MM.1S (cell line): ENCODE data around the gene CIZ1.

ENCODE experiments used
- DNase-seq: peaks from one replicate; pipeline ENCODE4 v3.0.0-alpha.2; 2015
- H2AFZ ChIP-seq: fragments of 300-600 bp; sonication (generic); 2 replicates; pipeline ENCODE4 v1.6.0; 2016; ENCODE audit warnings: antibody characterized with exemption, low read length
- H3F3A ChIP-seq: fragments of 300-600 bp; sonication (generic); 2 replicates; pipeline ENCODE4 v1.6.1; 2016; ENCODE audit warnings: mild to moderate bottlenecking, antibody characterized with exemption, low read length, moderate library complexity, mixed read lengths; ENCODE audit not compliant: insufficient read depth
- H3K27ac ChIP-seq: fragments of 300-600 bp; sonication (generic); 2 replicates; pipeline ENCODE4 v1.5.1; 2016; ENCODE audit warnings: mild to moderate bottlenecking, low read length
- H3K27me3 ChIP-seq: fragments of 300-600 bp; sonication (generic); replicated peaks from 2 replicates; pipeline ENCODE4 v1.6.0; 2016; ENCODE audit warnings: low read length; ENCODE audit not compliant: insufficient read depth
- H3K36me3 ChIP-seq: fragments of 300-600 bp; sonication (generic); replicated peaks from 2 replicates; pipeline ENCODE4 v1.6.1; 2016; ENCODE audit warnings: mild to moderate bottlenecking, low read length, mixed read lengths; ENCODE audit not compliant: insufficient read depth
- H3K4me1 ChIP-seq: fragments of 300-600 bp; sonication (generic); 2 replicates; pipeline ENCODE4 v1.6.1; 2016; ENCODE audit warnings: low read length, mixed read lengths
- H3K4me2 ChIP-seq: fragments of 300-600 bp; sonication (generic); 2 replicates; pipeline ENCODE4 v1.6.0; 2016; ENCODE audit warnings: low read depth, low read length
- H3K4me3 ChIP-seq: fragments of 300-600 bp; sonication (generic); 2 replicates; pipeline ENCODE4 v1.5.1; 2016; ENCODE audit warnings: low read length, mixed read lengths
- H3K79me2 ChIP-seq: fragments of 300-600 bp; sonication (generic); 2 replicates; pipeline ENCODE4 v1.6.1; 2016; ENCODE audit warnings: mixed run types, low read length, mixed read lengths
- H3K9ac ChIP-seq: fragments of 300-600 bp; sonication (generic); 2 replicates; pipeline ENCODE4 v1.6.1; 2016; ENCODE audit warnings: low read length, mixed read lengths
- H3K9me2 ChIP-seq: fragments of 300-600 bp; sonication (generic); replicated peaks from 2 replicates; pipeline ENCODE4 v1.6.1; 2016; ENCODE audit warnings: mild to moderate bottlenecking, low read length, mixed read lengths; ENCODE audit not compliant: insufficient read depth
- H3K9me3 ChIP-seq: fragments of 300-600 bp; sonication (generic); replicated peaks from 2 replicates; pipeline ENCODE4 v1.6.1; 2016; ENCODE audit warnings: mild to moderate bottlenecking, low read length, mixed read lengths; ENCODE audit not compliant: insufficient read depth
- H4K20me1 ChIP-seq: fragments of 300-600 bp; sonication (generic); 2 replicates; pipeline ENCODE4 v1.6.1; 2016; ENCODE audit warnings: mild to moderate bottlenecking, low read length, moderate library complexity, mixed read lengths; ENCODE audit not compliant: insufficient read depth
- EZH2 ChIP-seq: fragments of 300-600 bp; sonication (generic); optimal IDR thresholded peaks from 2 replicates; pipeline ENCODE3; 2017; ENCODE audit warnings: low read depth, mild to moderate bottlenecking, antibody characterized with exemption, low read length, mixed read lengths
- EZH2phosphoT487 ChIP-seq: fragments of 300-600 bp; sonication (generic); IDR thresholded peaks from 2 replicates; pipeline ENCODE4 v1.6.1; 2018; ENCODE audit warnings: antibody characterized with exemption, low read length
- TF ChIP-seq, protein P1 (sequence below): fragments of 300-600 bp; sonication (generic); IDR thresholded peaks from 2 replicates; pipeline ENCODE4 v1.5.1; 2016; ENCODE audit warnings: antibody characterized with exemption, low read length, mixed read lengths

CIZ1 gene

DNA sequence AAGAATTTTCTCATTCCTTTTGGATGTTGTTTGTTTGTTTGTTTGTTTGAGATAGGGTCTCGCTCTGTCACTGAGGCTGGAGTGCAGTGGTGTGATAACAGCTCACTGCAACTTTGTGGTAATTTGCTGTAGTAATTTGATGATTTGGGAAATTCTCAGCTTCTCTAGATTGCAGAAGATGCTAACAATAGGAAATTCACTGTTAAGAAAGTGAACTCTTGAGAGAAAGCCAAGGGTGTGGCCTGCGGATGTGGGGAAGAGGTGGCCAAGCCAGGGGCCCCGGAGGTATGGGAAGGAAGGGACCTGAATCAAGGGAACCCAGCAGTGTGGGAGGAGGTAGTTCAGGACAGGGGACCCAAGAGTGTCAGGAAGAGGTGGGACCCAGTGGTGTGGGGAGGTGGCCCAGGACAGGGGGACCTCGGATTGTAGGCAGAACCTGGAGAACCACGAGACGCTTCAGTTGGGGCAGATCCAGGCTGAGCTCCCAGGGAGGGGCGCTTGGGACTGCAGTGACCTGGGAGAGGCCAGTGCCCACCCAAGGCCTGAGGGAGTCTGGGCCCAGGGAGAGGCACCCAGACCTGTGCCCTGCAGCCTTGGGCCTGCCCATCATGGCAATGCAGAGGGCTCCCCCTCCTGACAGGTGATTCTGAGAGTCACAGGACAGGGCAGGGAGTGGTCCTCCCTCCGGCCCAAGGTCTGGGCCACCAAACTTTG, 47.7 kb downstream of the CIZ1 start:
- no peaks in the 10 kb centered on the region for H3K9me3 ChIP-seq
- H2AFZ ChIP-seq = no peak overlapping the region
- H3K4me1 ChIP-seq = no peaks in the 10 kb centered on the region
- no peak overlapping the region for H3K4me2 ChIP-seq
- H3K27me3 ChIP-seq = peaks cover 13% of the 10 kb centered on the region; the same call in 1 of the 2 replicates
- TF ChIP-seq EZH2 = no peak
- no peak for TF ChIP-seq EZH2phosphoT487
- TF ChIP-seq, protein P1, sequence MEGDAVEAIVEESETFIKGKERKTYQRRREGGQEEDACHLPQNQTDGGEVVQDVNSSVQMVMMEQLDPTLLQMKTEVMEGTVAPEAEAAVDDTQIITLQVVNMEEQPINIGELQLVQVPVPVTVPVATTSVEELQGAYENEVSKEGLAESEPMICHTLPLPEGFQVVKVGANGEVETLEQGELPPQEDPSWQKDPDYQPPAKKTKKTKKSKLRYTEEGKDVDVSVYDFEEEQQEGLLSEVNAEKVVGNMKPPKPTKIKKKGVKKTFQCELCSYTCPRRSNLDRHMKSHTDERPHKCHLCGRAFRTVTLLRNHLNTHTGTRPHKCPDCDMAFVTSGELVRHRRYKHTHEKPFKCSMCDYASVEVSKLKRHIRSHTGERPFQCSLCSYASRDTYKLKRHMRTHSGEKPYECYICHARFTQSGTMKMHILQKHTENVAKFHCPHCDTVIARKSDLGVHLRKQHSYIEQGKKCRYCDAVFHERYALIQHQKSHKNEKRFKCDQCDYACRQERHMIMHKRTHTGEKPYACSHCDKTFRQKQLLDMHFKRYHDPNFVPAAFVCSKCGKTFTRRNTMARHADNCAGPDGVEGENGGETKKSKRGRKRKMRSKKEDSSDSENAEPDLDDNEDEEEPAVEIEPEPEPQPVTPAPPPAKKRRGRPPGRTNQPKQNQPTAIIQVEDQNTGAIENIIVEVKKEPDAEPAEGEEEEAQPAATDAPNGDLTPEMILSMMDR = no peak
- no peak overlapping the region for H3K27ac ChIP-seq
- H3F3A ChIP-seq = no peaks in the 10 kb centered on the region
- no peak overlapping the region for H3K4me3 ChIP-seq
- no peak for DNase-seq
- no peak overlapping the region for H3K9ac ChIP-seq
- H3K79me2 ChIP-seq = no peaks in the 10 kb centered on the region
- H3K9me2 ChIP-seq = no peaks in the 10 kb centered on the region
- H4K20me1 ChIP-seq = no peaks in the 10 kb centered on the region
- H3K36me3 ChIP-seq = no peaks in the 10 kb centered on the region

GRCh38 chr9:128142596-128142995, 48.8 kb downstream of the CIZ1 start:
- Histone ChIP-seq H3K27me3 (peaks cover 19% of the 10 kb centered on the region), H3K4me3 (no peak overlapping the region), H3K79me2 (no peaks in the 10 kb centered on the region), H3K4me1 (no peaks in the 10 kb centered on the region), H3K9ac (no peak overlapping the region), H3K9me3 (no peaks in the 10 kb centered on the region), H3F3A (no peaks in the 10 kb centered on the region), H2AFZ (no peak overlapping the region), H3K4me2 (no peak overlapping the region), H3K9me2 (no peaks in the 10 kb centered on the region), H3K27ac (no peak overlapping the region), H4K20me1 (no peaks in the 10 kb centered on the region), H3K36me3 (no peaks in the 10 kb centered on the region)
- DNase-seq = no peak
- TF ChIP-seq EZH2 (no peak), EZH2phosphoT487 (no peak)
- TF ChIP-seq, protein P1 = no peak

GRCh38 chr9:128142061-128142460, 49.3 kb downstream of the CIZ1 start:
- no peak overlapping the region for H2AFZ ChIP-seq
- H3K4me2 ChIP-seq = no peak overlapping the region
- H3K27ac ChIP-seq = no peak overlapping the region
- peaks cover 19% of the 10 kb centered on the region for H3K27me3 ChIP-seq
- no peaks in the 10 kb centered on the region for H3K9me2 ChIP-seq
- DNase-seq = no peak
- TF ChIP-seq, protein P1 = no peak
- TF ChIP-seq EZH2 (no peak), EZH2phosphoT487 (no peak)
- no peaks in the 10 kb centered on the region for H3K9me3 ChIP-seq
- no peaks in the 10 kb centered on the region for H3K36me3 ChIP-seq
- H3K79me2 ChIP-seq = no peaks in the 10 kb centered on the region
- no peaks in the 10 kb centered on the region for H4K20me1 ChIP-seq
- H3F3A ChIP-seq = no peaks in the 10 kb centered on the region
- H3K4me3 ChIP-seq = no peak overlapping the region
- H3K9ac ChIP-seq = no peak overlapping the region
- H3K4me1 ChIP-seq = no peaks in the 10 kb centered on the region
